Suprapubic skin (tissue), 4 donors: ENCODE measurements around the gene C5orf22. TPM values are rescaled to one million over a fixed set of nuclear protein-coding genes. Genes with fewer than 3 reads are reported as not detected.

Experiments
- DNase-seq, 2 donors: peaks; one replicate each; pipeline ENCODE4 v3.0.0-alpha.2; 2019; ENCODE audit warnings: low spot score in 2 of 2
- H3K27ac ChIP-seq: fragments of 200-600 bp; sonication (generic); one replicate; pipeline ENCODE4 v1.5.1; 2019
- H3K27me3 ChIP-seq: fragments of 200-600 bp; sonication (generic); one replicate; pipeline ENCODE4 v1.5.1; 2019
- H3K36me3 ChIP-seq: fragments of 200-600 bp; sonication (generic); one replicate; pipeline ENCODE4 v1.5.1; 2019
- H3K4me1 ChIP-seq: fragments of 200-600 bp; sonication (generic); one replicate; pipeline ENCODE4 v1.5.1; 2019
- H3K4me3 ChIP-seq: fragments of 200-600 bp; sonication (generic); one replicate; pipeline ENCODE4 v1.5.1; 2019; ENCODE audit warnings: mild to moderate bottlenecking
- H3K9me3 ChIP-seq: fragments of 200-600 bp; sonication (generic); one replicate; pipeline ENCODE4 v1.5.1; 2019
- EP300 ChIP-seq: sonication (generic); formaldehyde crosslinking; IDR thresholded peaks from one replicate; pipeline ENCODE4 v1.6.1; 2017; ENCODE audit warnings: antibody characterized with exemption
- POLR2A ChIP-seq, 2 donors: fragments of 450-650 bp; IDR thresholded peaks; one replicate each; pipeline ENCODE4 v1.6.1; 2017; ENCODE audit warnings: antibody characterized with exemption in 2 of 2, mild to moderate bottlenecking in 2 of 2, moderate library complexity in 2 of 2
- POLR2AphosphoS5 ChIP-seq, 3 donors: sonication (generic); formaldehyde crosslinking; IDR thresholded peaks; one replicate each; pipeline ENCODE4 v1.6.1; 2017; ENCODE audit warnings: antibody characterized with exemption in 3 of 3
- WGBS: methylation state at CpG from one replicate; pipeline ENCODE4 v1.1.5; 2018; 5-methylcytosine and 5-hydroxymethylcytosine counted together
- total RNA-seq, 4 donors: library from RNA; depleted of rRNA; stranded (reverse); fragments of >200 nt; gene quantifications; one replicate each; pipeline ENCODE4 v1.1.0, GENCODE V29; 2016
- TF ChIP-seq, protein P1 (sequence below), 2 donors: fragments of 200-600 bp in 1 of 2; fragments of 450-650 bp in 1 of 2; sonication (generic) in 1 of 2; IDR thresholded peaks; one replicate each; pipeline ENCODE4 v1.5.1; 2016 to 2019; ENCODE audit warnings: antibody characterized with exemption in 2 of 2, mild to moderate bottlenecking in 1 of 2, moderate library complexity in 1 of 2

C5orf22 gene
- total RNA-seq, 4 donors from 2014 or later: 10.5 to 19.2 (median 13.5) TPM

- TF ChIP-seq EP300: no peak
- TF ChIP-seq, protein P1, sequence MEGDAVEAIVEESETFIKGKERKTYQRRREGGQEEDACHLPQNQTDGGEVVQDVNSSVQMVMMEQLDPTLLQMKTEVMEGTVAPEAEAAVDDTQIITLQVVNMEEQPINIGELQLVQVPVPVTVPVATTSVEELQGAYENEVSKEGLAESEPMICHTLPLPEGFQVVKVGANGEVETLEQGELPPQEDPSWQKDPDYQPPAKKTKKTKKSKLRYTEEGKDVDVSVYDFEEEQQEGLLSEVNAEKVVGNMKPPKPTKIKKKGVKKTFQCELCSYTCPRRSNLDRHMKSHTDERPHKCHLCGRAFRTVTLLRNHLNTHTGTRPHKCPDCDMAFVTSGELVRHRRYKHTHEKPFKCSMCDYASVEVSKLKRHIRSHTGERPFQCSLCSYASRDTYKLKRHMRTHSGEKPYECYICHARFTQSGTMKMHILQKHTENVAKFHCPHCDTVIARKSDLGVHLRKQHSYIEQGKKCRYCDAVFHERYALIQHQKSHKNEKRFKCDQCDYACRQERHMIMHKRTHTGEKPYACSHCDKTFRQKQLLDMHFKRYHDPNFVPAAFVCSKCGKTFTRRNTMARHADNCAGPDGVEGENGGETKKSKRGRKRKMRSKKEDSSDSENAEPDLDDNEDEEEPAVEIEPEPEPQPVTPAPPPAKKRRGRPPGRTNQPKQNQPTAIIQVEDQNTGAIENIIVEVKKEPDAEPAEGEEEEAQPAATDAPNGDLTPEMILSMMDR (IDR thresholded peaks at IDR 0.05): no peak
- TF ChIP-seq POLR2A (IDR thresholded peaks at IDR 0.05): no peak
- no peak for TF ChIP-seq POLR2AphosphoS5 (IDR thresholded peaks at IDR 0.05)
- WGBS: 83% methylated on average over 4 of the region's 4 CpGs
- DNase-seq: no peak
- Histone ChIP-seq H3K36me3 (peaks cover 94% of the 10 kb centered on the region), H3K9me3 (no peaks in the 10 kb centered on the region), H3K4me1 (no peaks in the 10 kb centered on the region), H3K27ac (no peak overlapping the region), H3K27me3 (no peaks in the 10 kb centered on the region), H3K4me3 (no peak overlapping the region)
Observed at GRCh38 chr5:31495336-31495735, 36.8 kb upstream of the C5orf22 start.

DNA sequence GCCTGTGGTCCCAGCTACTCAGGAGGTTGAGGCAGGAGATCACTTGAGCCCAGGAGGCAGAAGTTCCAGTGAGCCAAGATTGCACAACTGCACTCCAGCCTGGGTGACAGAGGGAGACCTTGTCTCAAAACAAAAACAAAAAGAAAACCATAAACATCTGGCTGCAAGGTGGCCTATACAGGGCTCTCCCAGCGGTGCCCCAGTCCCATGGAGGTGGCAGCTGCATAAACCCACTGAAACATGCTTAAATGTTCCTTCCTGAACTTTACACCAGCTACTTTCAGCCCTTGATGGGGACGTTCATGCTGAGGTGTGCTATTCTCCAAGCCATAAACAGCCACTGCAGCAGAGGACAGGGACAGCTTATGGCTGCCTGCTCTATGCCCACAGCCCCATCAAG, 35.8 kb upstream of the C5orf22 start:
- 88% methylated on average over 2 of the region's 2 CpGs for WGBS
- Histone ChIP-seq H3K36me3 (peaks cover 100% of the 10 kb centered on the region), H3K27me3 (no peaks in the 10 kb centered on the region), H3K4me1 (no peaks in the 10 kb centered on the region), H3K4me3 (no peak overlapping the region), H3K9me3 (no peaks in the 10 kb centered on the region), H3K27ac (no peak overlapping the region)
- no peak for DNase-seq
- no peak for TF ChIP-seq POLR2A (IDR thresholded peaks at IDR 0.05)

DNA sequence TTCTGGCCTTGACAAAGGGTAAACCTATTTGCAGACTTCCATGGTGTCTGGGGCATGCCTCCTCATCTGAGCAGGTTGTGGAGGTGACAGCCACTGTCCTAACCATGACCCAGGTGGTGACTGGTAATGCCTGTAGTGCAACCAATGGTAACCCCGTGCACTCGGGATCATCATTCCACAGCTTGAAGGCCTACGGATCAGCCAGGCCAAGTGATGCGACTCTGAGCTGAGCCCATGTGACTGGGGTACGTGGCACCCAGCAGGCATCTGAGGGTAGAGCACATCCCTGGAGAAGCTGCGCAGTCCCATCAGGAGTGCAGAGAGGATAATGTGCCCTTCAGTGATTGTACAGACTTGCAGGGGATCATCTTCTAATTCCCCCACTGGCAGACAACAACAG, 35.2 kb upstream of the C5orf22 start:
- Histone ChIP-seq H3K27me3 (no peaks in the 10 kb centered on the region), H3K9me3 (no peaks in the 10 kb centered on the region), H3K4me3 (no peak overlapping the region), H3K36me3 (peaks cover 100% of the 10 kb centered on the region), H3K27ac (no peak overlapping the region), H3K4me1 (no peaks in the 10 kb centered on the region)
- no peak for DNase-seq
- TF ChIP-seq POLR2A (IDR thresholded peaks at IDR 0.05): no peak
- TF ChIP-seq, protein P1 (IDR thresholded peaks at IDR 0.05): no peak
- no peak for TF ChIP-seq EP300
- TF ChIP-seq POLR2AphosphoS5 (IDR thresholded peaks at IDR 0.05): no peak
- 97% methylated on average over 6 of the region's 6 CpGs for WGBS

GRCh38 chr5:31500256-31500655, 31.8 kb upstream of the C5orf22 start:
- H3K27me3 ChIP-seq: no peaks in the 10 kb centered on the region
- no peak overlapping the region for H3K4me3 ChIP-seq
- no peak for DNase-seq
- WGBS: 83% methylated on average over 4 of the region's 4 CpGs
- H3K27ac ChIP-seq: no peak overlapping the region
- H3K9me3 ChIP-seq: no peaks in the 10 kb centered on the region
- TF ChIP-seq EP300: no peak
- TF ChIP-seq, protein P1 (IDR thresholded peaks at IDR 0.05): no peak
- no peak for TF ChIP-seq POLR2A (IDR thresholded peaks at IDR 0.05)
- TF ChIP-seq POLR2AphosphoS5 (IDR thresholded peaks at IDR 0.05): no peak
- no peaks in the 10 kb centered on the region for H3K4me1 ChIP-seq
- H3K36me3 ChIP-seq: peaks cover 100% of the 10 kb centered on the region

- no peak overlapping the region for H3K27ac ChIP-seq
- WGBS: 84% methylated on average over 4 of the region's 4 CpGs
- H3K36me3 ChIP-seq: peaks cover 96% of the 10 kb centered on the region
- H3K4me1 ChIP-seq: no peaks in the 10 kb centered on the region
- H3K9me3 ChIP-seq: no peaks in the 10 kb centered on the region
- no peak for DNase-seq
- TF ChIP-seq EP300: no peak
- TF ChIP-seq, protein P1 (IDR thresholded peaks at IDR 0.05): no peak
- no peak for TF ChIP-seq POLR2AphosphoS5 (IDR thresholded peaks at IDR 0.05)
- TF ChIP-seq POLR2A (IDR thresholded peaks at IDR 0.05): no peak
- H3K27me3 ChIP-seq: no peaks in the 10 kb centered on the region
- H3K4me3 ChIP-seq: no peak overlapping the region
Observed at GRCh38 chr5:31502506-31502905, 29.6 kb upstream of the C5orf22 start.

- Histone ChIP-seq H3K27ac (no peak overlapping the region), H3K4me1 (no peaks in the 10 kb centered on the region), H3K27me3 (no peaks in the 10 kb centered on the region), H3K36me3 (peaks cover 95% of the 10 kb centered on the region), H3K4me3 (no peak overlapping the region), H3K9me3 (no peaks in the 10 kb centered on the region)
- TF ChIP-seq EP300: no peak
- TF ChIP-seq, protein P1 (IDR thresholded peaks at IDR 0.05): no peak
- no peak for TF ChIP-seq POLR2A (IDR thresholded peaks at IDR 0.05)
- TF ChIP-seq POLR2AphosphoS5 (IDR thresholded peaks at IDR 0.05): no peak
- DNase-seq: no peak
- 91% methylated on average over 10 of the region's 10 CpGs for WGBS
Observed at GRCh38 chr5:31504529-31504928, 27.6 kb upstream of the C5orf22 start.
